Caco-2 (cell line): ENCODE measurements around the gene RFX4. TPM values are rescaled to one million over a fixed set of nuclear protein-coding genes. Genes with fewer than 3 reads are reported as not detected.

ENCODE experiments used
- BruUV-seq: library from RNA; stranded (reverse); fragments of 400-500 nt; replicated peaks from 2 replicates; lab custom pipeline; 2021; lab: Mats Ljungman, UMichigan
- CTCF ChIA-PET: fragments of 300-600 bp; sonication (Branson Sonifier 250); formaldehyde crosslinking; loops from one replicate; lab custom pipeline; 2022; ENCODE audit warnings: antibody characterized with exemption; lab: Charles Lee
- POLR2A ChIA-PET: fragments of 300-600 bp; sonication (Branson Sonifier 250); formaldehyde crosslinking; loops from one replicate; lab custom pipeline; 2022; ENCODE audit warnings: antibody characterized with exemption; lab: Charles Lee
- DNase-seq, 2 experiments: peaks; one replicate each; pipeline versions ENCODE4 v3.0.0 to v3.0.0-alpha.2; 2020 to 2022
- H3K27me3 ChIP-seq: replicated peaks from 2 replicates; pipeline ENCODE4 v1.6.0; 2011; ENCODE audit warnings: low read length; ENCODE audit not compliant: control insufficient read depth, insufficient read depth
- H3K36me3 ChIP-seq: 2 replicates; pipeline ENCODE4 v1.5.1; 2011; ENCODE audit warnings: low read length; ENCODE audit not compliant: control insufficient read depth, insufficient read depth
- H3K4me1 ChIP-seq: fragments of 250-450 bp; sonication (Bioruptor Pico); 2 replicates; pipeline ENCODE4 v1.5.1; 2020; ENCODE audit warnings: mild to moderate bottlenecking
- H3K4me3 ChIP-seq: 2 replicates; pipeline ENCODE4 v1.5.1; 2011; ENCODE audit warnings: low read depth, mild to moderate bottlenecking, control low read depth, low read length
- H3K9me3 ChIP-seq: fragments of 250-450 bp; sonication (Bioruptor Pico); 2 replicates; pipeline ENCODE4 v1.5.1; 2020; ENCODE audit warnings: mild to moderate bottlenecking, moderate library complexity
- H3K27ac Mint-ChIP-seq: one replicate; pipeline ENCODE4 v1.8.0; 2022; ENCODE audit warnings: mixed read lengths; ENCODE audit not compliant: unreplicated experiment
- H3K27me3 Mint-ChIP-seq: one replicate; pipeline ENCODE4 v1.8.0; 2022; ENCODE audit warnings: mixed read lengths; ENCODE audit not compliant: insufficient read depth, unreplicated experiment
- H3K36me3 Mint-ChIP-seq: one replicate; pipeline ENCODE4 v1.8.0; 2022; ENCODE audit warnings: mild to moderate bottlenecking, mixed read lengths; ENCODE audit not compliant: insufficient read depth, unreplicated experiment
- H3K4me1 Mint-ChIP-seq: one replicate; pipeline ENCODE4 v1.8.0; 2022; ENCODE audit warnings: low read depth, mixed read lengths; ENCODE audit not compliant: unreplicated experiment
- H3K4me3 Mint-ChIP-seq: one replicate; pipeline ENCODE4 v1.8.0; 2022; ENCODE audit warnings: mild to moderate bottlenecking, moderate library complexity, mixed read lengths; ENCODE audit not compliant: unreplicated experiment
- H3K9me3 Mint-ChIP-seq: one replicate; pipeline ENCODE4 v1.8.0; 2022; ENCODE audit warnings: mixed read lengths; ENCODE audit not compliant: unreplicated experiment
- intact Hi-C: fragments of 100-400 bp; cut with micrococcal nuclease; formaldehyde crosslinking; loops from one replicate; pipeline ENCODE4 v1.10.0; 2022; ENCODE audit not compliant: unreplicated experiment
- total RNA-seq: library from RNA; stranded (reverse); gene quantifications from 2 replicates; pipeline ENCODE4 v1.2.3, GENCODE V29; 2022
- TF ChIP-seq, protein P1 (sequence below), 2 experiments: fragments of 200-600 bp in 1 of 2; IDR thresholded peaks; 1 replicate in 1 of 2; 2 replicates in 1 of 2; pipeline versions ENCODE4 v1.5.1 to v1.8.0; 2011 to 2022; ENCODE audit warnings: antibody characterized with exemption in 1 of 2, control low read depth in 1 of 2, inconsistent platforms in 1 of 2, low read depth in 1 of 2, low read length in 1 of 2, mild to moderate bottlenecking in 1 of 2, moderate library complexity in 1 of 2; ENCODE audit not compliant: insufficient read depth in 1 of 2, severe bottlenecking in 1 of 2, unreplicated experiment in 1 of 2

Gene RFX4
- total RNA-seq, 1 experiment from 2014 or later = not detected

DNA sequence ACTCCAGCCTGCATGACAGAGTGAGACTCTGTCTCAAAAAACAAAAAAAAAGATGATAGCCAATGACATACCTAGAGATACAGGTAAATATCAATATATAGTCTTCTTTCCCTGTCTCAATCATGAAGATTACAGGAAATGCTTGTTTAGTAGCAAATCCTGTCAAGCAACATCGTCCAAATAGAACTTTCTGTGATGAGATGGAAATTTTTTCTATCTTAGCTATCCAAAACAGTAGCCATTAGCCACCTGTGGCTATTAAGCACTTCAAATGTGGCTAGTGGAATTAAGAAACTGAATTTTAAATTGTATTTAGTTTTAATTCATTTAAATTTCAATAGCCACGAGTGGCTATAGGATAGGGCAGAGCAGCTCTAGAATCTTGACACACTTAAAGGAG is 158.4 kb downstream of the RFX4 start:
- H3K4me3 Mint-ChIP-seq = no peak overlapping the region
- BruUV-seq = no TSS peak
- TF ChIP-seq, protein P1, sequence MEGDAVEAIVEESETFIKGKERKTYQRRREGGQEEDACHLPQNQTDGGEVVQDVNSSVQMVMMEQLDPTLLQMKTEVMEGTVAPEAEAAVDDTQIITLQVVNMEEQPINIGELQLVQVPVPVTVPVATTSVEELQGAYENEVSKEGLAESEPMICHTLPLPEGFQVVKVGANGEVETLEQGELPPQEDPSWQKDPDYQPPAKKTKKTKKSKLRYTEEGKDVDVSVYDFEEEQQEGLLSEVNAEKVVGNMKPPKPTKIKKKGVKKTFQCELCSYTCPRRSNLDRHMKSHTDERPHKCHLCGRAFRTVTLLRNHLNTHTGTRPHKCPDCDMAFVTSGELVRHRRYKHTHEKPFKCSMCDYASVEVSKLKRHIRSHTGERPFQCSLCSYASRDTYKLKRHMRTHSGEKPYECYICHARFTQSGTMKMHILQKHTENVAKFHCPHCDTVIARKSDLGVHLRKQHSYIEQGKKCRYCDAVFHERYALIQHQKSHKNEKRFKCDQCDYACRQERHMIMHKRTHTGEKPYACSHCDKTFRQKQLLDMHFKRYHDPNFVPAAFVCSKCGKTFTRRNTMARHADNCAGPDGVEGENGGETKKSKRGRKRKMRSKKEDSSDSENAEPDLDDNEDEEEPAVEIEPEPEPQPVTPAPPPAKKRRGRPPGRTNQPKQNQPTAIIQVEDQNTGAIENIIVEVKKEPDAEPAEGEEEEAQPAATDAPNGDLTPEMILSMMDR (IDR thresholded peaks at IDR 0.05; ENCODE audit: insufficient read depth in 1 of 2, low read depth in 1 of 2, low read length in 1 of 2, severe bottlenecking in 1 of 2, unreplicated experiment in 1 of 2) = no peak
- ChIA-PET CTCF (no interaction called here), POLR2A (no interaction called here)
- Histone ChIP-seq H3K36me3 (no peaks in the 10 kb centered on the region), H3K4me3 (no peak overlapping the region), H3K27me3 (no peaks in the 10 kb centered on the region), H3K4me1 (peaks cover 10% of the 10 kb centered on the region), H3K9me3 (no peaks in the 10 kb centered on the region)
- no peaks in the 10 kb centered on the region for H3K36me3 Mint-ChIP-seq
- no peaks in the 10 kb centered on the region for H3K9me3 Mint-ChIP-seq
- H3K27ac Mint-ChIP-seq = no peak overlapping the region
- H3K27me3 Mint-ChIP-seq = peaks cover 3% of the 10 kb centered on the region
- intact Hi-C loops = no loop called here
- no peaks in the 10 kb centered on the region for H3K4me1 Mint-ChIP-seq
- no peak for DNase-seq

DNA sequence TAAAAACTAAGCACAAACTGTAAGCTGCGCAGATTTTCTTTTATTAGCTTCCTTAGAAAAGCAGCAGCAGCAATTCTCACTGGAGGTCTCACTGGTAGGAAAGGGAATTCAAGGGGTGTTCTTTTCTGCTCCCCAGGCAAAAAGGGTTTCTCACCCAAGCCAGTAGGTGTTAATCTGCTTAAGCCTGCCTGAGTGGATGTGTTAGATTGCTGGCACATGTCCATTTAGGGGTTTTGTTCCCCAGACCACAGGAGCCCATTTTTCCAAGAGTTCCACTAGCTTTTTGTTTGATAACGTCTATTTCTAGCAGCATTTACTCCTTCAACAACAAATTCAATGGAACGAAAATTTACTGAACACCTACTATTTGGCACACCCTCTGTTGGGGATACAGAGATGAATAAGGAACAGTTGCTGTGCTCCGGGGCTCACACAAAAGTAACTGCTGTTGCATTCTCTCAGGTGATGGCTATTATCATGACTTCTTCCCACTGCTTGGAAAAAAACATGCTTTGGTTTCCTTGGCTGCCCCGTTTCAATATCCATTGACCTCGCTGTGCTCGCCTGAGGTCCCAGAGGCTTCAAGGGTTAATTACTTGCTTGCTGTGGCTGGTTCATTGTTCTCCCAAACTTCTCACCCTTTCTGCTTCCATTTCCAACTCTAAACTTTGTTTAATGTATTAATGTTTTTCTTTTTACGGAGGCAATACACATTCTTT is 160.6 kb downstream of the RFX4 start:
- Histone ChIP-seq H3K4me1 (peaks cover 10% of the 10 kb centered on the region), H3K9me3 (no peaks in the 10 kb centered on the region), H3K27me3 (no peaks in the 10 kb centered on the region), H3K4me3 (no peak overlapping the region), H3K36me3 (no peaks in the 10 kb centered on the region)
- no peaks in the 10 kb centered on the region for H3K4me1 Mint-ChIP-seq
- no peak for DNase-seq
- H3K36me3 Mint-ChIP-seq = no peaks in the 10 kb centered on the region
- no TSS peak for BruUV-seq
- TF ChIP-seq, protein P1 (IDR thresholded peaks at IDR 0.05; ENCODE audit: insufficient read depth in 1 of 2, low read depth in 1 of 2, low read length in 1 of 2, severe bottlenecking in 1 of 2, unreplicated experiment in 1 of 2) = no peak
- CTCF ChIA-PET = no interaction called here
- no peaks in the 10 kb centered on the region for H3K27me3 Mint-ChIP-seq
- H3K9me3 Mint-ChIP-seq = no peaks in the 10 kb centered on the region
- intact Hi-C loops = no loop called here
- H3K4me3 Mint-ChIP-seq = no peak overlapping the region
- POLR2A ChIA-PET = no interaction called here
- H3K27ac Mint-ChIP-seq = no peak overlapping the region

DNA sequence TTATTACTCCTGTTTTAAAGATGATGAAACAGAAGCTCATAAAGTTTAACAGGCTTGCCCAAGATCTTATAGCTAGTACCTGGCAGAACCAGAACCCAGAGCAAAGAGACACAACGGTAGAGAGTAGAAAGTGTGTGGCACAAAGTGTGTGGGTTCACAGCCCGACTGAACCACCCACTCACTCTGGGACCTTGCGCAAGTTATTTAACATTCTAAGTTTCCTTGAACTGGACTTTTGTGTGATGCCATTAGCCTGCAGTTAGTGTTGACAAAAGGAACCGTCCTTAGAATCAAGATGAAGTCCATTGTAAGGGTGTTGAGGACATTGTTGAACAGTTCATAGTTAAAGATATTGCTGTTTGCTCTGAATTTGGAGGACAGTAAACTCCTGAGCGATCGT is 161.8 kb downstream of the RFX4 start:
- TF ChIP-seq, protein P1 (IDR thresholded peaks at IDR 0.05; ENCODE audit: insufficient read depth in 1 of 2, low read depth in 1 of 2, low read length in 1 of 2, severe bottlenecking in 1 of 2, unreplicated experiment in 1 of 2) = no peak
- ChIA-PET POLR2A (no interaction called here), CTCF (no interaction called here)
- no peaks in the 10 kb centered on the region for H3K9me3 ChIP-seq
- no TSS peak for BruUV-seq
- no peaks in the 10 kb centered on the region for H3K9me3 Mint-ChIP-seq
- no peaks in the 10 kb centered on the region for H3K27me3 Mint-ChIP-seq
- H3K27me3 ChIP-seq = no peaks in the 10 kb centered on the region
- H3K4me3 Mint-ChIP-seq = no peak overlapping the region
- no peaks in the 10 kb centered on the region for H3K36me3 Mint-ChIP-seq
- intact Hi-C loops = no loop called here
- DNase-seq = no peak
- no peak overlapping the region for H3K4me3 ChIP-seq
- H3K36me3 ChIP-seq = no peaks in the 10 kb centered on the region
- no peak overlapping the region for H3K27ac Mint-ChIP-seq
- peaks cover 5% of the 10 kb centered on the region for H3K4me1 ChIP-seq
- H3K4me1 Mint-ChIP-seq = no peaks in the 10 kb centered on the region
